ENCODE measurements around the gene ISYNA1.

ISYNA1 gene

DNA sequence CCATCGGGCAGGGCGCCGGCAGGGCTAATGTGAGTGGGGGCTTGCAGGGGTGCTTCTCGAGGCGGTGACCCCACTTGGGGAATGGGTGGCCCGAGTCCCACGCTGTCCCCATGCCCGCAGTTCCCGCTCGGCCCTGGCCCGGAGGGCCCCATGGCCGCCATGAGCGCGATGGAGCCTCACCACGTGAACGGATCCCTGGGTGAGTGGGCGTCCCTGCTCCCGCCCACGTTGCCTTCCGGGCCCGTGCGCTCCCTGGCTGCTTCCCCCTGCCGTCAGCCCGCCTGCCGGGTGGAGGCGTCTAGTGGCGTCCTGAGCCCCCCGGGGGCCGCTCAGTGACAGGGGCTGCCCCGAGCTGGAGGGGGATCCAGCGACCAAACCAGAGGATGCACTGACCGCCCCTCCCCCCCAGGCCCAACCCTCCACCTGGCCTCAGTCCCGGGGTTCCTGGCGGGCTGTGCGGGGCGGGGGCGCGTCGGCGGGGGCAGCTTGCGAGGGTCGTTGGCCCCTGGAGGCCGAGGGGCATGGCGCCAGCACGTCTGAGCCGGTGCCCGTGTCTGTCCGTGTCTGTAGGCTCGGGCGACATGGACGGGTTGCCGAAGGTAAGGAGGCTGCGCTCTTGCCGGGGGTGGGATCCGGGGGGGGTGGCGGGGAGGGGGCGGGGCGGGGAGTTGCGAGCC, 4.8 kb downstream of the ISYNA1 start:
- in situ Hi-C loops (cut with HindIII; ENCODE audit: low sequenced_read_pairs) = no loop called here

GRCh38 chr19:18432275-18433014, 5.5 kb downstream of the ISYNA1 start:
- in situ Hi-C loops (cut with HindIII; ENCODE audit: low sequenced_read_pairs) = no loop called here

DNA sequence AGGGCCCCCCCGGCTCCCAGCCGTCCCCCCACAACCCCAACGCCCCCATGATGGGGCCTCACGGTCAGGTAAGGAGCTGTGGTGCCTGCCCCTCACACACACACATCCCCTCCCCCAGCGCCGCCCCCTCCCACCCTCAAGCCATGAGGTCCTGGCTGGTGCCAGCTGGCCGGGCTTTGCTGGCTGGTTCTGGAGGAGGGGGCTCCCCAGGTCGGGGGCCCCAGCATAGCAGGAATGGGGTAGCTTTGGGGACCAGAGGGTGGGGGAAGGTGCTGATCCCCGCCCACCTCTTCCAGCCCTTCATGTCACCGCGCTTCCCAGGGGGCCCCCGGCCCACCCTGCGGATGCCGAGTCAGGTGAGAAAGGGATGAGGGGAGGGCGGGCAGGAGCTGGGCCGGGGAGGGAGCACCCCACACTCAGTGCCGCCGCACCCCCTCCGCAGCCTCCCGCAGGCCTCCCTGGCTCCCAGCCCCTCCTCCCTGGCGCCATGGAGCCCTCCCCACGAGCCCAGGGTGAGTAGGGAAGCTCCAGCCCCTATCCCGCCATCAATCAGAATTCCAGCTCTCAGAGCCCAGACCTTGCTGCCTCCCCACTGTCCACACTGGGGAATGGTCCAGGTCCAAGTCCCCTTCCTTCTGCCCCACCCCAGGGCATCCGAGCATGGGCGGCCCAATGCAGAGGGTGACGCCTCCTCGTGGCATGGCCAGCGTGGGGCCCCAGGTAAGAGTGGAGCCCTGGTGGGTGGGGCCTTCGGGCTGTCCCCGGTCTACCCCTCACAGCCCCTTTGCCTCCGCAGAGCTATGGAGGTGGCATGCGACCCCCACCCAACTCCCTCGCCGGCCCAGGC, 6.4 kb downstream of the ISYNA1 start:
- in situ Hi-C loops (cut with HindIII; ENCODE audit: low sequenced_read_pairs) = no loop called here

DNA sequence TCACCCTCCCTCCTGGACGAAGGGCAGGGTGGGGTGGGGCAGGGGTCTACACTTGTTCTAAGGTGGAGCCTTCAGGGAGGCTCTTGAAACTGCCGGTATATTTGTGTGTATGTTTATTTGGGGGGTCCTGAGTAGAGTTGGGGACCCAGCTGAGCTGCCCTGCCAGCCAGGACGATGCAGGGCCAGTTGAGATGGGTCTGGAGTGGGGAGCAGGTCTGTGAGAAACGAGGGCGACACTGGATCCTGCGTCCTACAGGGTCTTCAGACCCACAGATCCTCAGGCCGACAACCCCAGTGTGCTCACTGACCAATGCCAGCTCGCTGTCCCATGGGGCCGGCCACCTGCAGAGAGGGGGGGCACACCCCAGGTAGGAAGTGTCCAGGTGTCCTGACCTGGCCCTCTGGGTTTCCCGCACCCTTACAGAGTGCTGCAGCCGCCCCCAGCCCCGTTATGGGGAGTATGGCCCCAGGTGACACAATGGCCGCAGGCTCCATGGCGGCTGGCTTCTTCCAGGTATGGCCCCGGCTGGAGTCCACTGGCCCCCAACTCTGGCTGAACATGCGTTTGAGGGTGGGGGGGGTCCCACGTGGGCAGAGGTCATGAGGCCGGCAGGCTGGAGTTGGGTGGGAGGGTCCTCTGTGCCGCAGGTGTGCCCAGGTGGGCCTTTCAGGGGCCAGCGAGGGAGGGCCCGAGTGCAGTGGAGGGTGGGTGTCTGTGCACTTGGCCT, 7.4 kb downstream of the ISYNA1 start:
- in situ Hi-C loops (cut with HindIII; ENCODE audit: low sequenced_read_pairs) = no loop called here

GRCh38 chr19:18429717-18430416, 8.1 kb downstream of the ISYNA1 start:
- in situ Hi-C loops (cut with HindIII; ENCODE audit: low sequenced_read_pairs) = no loop called here

DNA sequence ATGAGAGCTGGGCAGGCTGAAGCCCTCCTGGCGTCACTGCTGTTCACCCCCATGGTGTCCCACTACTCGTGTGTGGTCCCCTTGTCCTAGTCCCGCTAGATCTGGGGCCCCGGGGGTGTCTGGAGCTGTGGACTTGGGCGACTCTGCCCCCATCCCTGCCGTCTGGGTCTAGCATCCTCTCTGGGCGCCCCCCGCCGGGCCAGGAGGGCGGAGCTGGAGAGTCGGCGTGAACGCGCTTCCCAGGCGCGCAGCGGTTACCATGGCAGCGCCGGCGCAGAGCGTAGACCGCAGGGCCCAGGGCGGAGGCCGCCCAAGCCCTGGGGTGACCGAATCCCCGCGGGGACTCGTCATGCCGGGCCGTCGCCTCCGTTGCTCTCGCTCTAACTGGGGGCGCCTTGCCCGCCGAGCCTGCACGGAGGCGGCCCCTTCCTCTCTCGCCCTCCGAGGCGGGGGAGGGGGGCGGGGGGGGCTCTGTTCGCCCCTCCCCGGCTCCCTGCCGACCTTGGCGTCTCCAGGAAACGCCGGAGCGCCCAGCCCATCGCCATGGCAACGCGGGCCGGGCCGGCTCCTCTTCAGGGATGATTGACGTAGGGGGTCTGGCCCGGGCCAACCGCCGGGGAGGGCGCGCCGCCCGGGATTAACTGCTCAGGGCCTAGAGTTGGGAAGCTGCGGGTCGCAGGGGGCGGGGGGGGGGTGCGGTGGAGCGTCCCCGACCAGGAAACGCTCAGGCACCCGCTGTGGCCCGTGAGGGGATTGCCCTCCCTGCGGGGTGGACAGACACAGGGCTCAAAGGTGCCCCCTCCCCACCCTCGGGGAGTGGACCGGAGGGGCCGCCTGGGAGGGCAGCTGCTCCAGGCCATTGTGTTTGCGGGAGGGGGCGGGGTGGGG, 8.9 kb downstream of the ISYNA1 start:
- in situ Hi-C loops (cut with HindIII; ENCODE audit: low sequenced_read_pairs) = no loop called here

DNA sequence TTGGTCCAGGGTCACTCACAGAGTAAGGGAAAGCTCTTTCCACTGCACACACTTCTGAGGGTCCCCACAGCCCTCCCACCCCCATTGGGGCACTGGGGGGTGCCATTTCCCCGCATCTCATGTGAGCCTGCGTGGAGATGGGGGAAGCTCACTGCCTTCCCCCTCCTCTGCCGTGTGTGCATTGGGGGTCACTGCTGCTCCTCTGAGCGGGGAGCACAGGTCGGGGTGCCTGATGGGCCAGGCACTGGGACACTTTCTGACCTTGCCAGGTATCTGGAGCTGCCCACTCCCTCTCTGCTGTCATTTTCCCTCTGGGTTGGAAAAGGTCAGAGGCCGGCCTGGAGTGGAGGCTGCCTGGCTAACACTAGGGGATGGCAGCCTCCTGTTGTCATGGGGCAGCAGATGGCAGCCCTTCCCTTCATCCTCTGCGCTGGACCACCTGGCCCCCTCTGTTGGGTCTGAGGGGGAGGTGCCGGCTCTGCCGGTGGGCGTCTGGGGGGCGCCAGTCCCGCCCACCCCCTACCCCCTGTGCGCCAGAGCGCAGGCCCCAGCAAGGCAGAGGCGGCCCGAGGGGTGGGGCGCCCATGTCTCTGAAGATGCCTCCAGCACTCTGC, 9.7 kb downstream of the ISYNA1 start:
- in situ Hi-C loops (cut with HindIII; ENCODE audit: low sequenced_read_pairs) = no loop called here

DNA sequence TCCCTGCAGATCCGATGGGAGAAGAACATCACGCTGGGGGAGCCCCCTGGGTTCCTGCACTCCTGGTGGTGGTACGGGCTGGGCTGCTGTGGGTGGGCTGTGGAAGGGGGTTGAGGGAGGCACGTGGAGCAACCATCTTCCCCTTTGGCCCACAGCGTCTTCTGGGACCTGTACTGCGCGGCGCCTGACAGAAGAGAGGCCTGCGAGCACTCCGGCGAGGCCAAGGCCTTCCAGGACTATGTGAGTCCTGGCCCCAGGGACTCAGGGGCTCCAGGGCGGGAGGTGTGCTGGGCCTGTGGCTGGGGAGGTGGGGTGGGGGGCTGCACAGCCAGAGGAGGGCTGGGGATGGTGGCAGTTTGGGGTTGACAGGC, 10.2 kb downstream of the ISYNA1 start:
- in situ Hi-C loops (cut with HindIII; ENCODE audit: low sequenced_read_pairs) = no loop called here

GRCh38 chr19:18427080-18427742, 10.7 kb downstream of the ISYNA1 start:
- in situ Hi-C loops (cut with HindIII; ENCODE audit: low sequenced_read_pairs) = no loop called here

DNA sequence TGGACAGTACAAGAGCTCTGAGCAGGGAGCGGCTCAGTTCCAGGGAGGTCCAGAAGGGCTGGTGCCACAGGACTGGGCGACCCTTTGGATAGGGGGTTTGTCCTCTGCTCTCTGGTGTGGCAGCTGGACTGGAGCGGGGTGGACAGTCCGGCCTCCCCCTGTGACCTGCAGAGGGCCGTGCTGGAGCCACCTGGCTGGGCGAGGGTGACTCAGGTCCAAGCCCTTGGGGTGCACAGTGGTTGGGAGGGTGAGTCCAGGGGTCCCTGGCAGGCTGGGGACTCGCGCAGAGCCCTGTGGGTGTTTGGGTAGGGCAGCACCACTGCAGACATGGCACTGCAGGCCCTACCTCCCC, 11.5 kb downstream of the ISYNA1 start:
- in situ Hi-C loops (cut with HindIII; ENCODE audit: low sequenced_read_pairs) = no loop called here

DNA sequence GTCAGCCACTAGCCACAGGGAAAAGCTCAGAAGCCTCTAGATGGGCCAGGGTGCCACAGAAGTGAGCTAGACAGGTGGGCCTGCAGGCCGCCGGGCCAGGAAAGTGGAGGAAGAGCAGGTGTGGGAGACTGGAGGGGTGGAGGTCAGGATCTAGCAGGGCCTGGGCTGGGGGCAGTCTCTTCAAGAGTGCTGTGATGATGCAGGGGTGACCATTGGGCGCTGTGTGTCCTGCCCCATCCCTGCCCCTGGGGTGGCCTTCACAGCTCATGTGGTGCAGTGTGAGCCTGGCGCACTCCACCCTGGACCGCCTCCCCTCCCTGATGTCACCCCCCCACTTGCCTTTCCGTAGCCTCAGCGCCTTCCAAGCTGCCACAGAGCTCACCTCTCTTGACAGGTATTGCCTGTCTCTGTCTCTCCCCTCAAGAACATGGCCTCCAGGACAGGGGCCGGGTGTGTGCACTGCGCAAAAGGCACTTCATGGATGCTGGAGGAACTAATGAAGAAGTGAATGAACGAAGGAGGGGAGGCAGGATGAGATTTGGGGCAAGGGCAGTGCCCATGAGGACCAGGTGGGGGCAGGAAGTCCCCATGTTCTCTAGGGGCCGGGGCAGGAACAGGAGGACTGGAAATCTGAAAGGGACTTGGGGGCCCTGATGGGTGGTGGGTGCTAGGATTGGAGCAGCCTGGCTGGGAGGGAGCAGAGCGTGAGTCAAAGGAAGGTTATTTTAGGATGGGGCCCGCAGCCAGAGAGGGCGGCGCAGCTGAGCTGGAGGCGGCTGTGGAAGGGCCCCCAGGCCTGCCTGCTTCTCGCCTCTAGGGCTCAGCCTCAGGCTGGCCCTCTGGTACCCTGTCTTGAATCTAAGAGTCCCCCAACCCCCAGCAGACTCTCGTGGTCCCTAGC, 12.2 kb downstream of the ISYNA1 start:
- in situ Hi-C loops (cut with HindIII; ENCODE audit: low sequenced_read_pairs) = no loop called here

GRCh38 chr19:18424890-18425514, 12.9 kb downstream of the ISYNA1 start:
- in situ Hi-C loops (cut with HindIII; ENCODE audit: low sequenced_read_pairs) = no loop called here

DNA sequence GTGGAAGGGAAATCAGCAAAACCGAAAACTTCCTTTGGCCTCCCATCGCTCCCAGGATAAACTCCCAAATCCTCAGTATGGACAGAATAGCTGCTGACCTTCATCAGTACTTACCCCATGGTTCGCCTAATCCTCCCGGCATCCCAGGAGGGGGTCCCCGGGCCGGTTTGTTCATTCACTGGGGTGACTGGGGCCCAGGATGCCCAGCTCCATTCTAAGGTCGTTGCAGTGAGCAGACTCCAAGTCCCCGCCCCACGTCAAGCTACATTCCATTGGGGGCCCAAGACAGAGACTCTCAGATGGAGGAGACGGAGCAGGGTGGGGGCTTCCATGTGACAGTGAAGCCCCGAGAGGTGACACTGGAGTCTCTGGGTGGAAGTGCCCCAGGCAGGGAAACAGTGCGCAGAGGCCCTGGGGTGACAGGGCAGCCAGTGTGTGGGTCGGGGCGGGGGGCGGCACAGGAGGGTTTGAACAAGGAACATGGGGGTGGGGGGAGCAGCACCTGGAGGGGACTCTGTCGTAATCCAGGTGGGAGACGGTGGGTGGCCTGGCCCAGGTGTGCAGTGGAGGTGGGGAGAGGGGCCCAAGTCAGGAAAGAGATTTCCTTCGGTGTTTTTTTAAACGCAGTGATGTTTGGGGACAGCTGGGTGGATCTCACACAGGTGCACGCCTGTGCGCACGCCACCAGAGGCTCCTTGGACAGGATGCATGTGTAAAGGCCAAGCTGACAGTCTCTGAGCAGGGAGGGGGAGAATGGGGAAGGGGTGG, 13.6 kb downstream of the ISYNA1 start:
- in situ Hi-C loops (cut with HindIII; ENCODE audit: low sequenced_read_pairs) = no loop called here

DNA sequence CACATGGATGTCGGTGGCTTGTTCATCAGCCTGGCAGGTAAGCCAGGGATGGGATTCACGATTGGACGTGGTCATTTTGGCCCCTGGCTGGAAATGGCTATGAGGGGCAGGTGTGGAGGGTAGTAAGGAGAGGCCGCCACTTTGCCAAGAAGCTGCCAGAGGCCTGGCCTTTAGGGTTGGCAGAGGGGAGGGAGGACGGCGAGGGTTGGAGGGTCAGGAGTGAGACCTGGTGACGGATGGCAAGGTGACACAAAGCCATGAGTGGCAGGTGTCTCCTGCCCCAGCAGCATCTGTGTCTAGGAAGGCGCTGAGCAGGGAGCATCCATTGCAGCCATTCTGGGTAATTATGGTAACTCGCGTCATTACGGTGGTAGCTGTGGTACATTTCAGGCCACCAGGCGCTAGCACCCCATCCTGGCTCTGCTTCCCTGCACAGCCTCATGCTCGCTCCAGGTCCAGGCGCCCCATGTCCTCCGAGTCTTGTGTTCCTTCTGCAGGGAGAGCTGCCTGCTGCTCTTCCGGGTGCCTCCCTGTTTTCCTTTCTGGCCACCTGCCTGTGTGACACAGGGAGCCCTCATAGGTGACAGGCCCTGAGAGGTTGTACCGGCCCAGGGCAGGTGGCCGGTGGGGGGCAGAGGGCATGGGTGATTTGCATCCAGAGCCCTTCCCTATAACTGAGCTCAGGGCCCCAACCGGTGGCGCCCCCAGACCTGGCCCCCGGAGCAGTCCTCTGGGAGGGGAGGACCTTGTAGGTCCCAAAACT, 14.5 kb downstream of the ISYNA1 start:
- in situ Hi-C loops (cut with HindIII; ENCODE audit: low sequenced_read_pairs) = no loop called here

DNA sequence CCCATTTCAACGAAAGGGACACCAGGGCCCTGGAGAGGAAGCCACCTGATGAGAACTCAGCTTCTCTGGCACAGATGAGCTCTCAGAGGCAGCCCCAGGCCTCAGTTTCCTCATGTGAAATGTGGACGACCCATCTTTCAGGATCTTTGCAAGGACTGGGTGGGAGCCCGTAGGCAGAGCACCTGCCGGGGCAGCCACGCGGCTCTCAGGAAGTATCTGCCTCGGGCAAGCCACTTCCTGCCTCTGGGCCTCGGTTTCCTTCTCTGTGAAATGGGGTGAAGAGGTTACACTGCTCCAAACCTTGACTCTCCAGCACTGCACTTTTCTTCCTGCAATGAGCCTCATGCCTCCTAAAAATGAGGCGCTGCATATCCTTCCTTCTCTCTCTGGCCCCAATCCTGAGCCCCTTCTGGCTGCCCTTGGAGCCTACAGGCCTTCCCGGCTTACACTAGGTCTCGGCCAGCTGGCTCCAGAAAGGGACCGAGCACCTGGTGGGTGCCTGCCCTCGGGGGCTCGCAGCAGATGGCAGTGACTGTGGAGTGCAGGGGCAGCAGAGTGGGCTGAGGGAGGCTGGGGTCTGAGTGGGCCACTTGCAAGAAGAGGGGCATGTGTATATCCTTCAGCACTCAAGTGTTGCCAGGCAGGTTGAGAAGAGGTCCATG, 15.3 kb downstream of the ISYNA1 start:
- in situ Hi-C loops (cut with HindIII; ENCODE audit: low sequenced_read_pairs) = no loop called here
